ENCODE results near the gene OGFOD2.

The OGFOD2 gene

DNA sequence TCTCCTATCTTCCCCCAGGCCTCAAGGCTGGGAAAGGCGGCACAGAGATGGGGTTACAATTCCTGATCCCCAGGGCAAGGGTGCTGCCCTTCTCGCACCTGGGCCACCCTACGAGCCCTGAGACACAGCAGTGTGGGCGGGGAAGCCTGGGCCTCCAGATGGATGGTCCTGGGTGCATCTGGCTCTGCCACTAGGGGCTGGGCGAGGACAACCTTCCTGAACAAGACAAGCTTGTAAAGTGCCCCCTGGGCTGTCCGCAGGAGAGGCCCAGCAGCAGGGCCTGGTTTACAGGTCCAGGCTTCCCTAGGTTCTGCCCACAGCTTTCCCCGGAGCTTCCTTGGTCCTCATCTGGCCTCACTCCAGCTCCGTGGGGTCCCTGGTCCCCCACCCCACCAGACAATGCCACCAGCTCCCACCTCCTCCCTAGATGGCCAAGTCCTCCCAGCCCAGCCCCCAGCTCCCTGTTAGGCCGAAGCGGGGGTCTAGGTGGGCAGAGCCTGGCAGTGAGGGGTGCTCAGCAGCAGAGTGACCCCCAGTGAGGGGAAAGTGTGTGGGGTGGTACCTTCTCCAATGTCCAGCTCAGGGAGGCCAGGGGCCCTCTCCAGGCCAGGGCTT is 14.3 kb downstream of the OGFOD2 start:
- DNase-seq (ENCODE audit: low read depth) = no peak

DNA sequence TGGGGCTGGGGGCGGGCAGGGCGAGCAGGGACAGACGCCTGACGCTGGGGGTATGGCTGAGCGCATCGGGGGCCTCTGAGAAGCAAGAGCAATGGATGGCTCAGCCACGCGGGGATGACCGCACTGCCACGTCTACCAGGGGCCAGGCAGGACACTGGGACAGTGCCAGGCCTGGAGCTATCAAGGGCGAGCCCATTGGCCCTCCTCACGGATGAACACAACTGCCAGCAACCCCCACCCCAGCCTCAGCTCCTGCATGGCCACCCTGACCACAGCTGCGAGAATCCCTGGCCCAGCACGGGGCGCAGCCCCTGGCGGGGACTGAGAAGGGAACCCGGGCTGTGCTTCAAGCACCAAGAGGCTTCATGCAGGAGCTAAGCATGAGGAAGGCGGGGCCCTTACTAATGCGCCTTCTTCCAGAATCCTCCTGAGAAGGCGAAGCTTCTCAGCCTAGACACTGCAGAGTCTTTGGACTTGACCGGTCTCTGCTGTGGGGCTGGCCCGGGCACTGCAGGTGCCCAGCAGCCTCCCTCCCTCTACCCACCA is 14.9 kb downstream of the OGFOD2 start:
- no peak for DNase-seq (ENCODE audit: low read depth)

DNA sequence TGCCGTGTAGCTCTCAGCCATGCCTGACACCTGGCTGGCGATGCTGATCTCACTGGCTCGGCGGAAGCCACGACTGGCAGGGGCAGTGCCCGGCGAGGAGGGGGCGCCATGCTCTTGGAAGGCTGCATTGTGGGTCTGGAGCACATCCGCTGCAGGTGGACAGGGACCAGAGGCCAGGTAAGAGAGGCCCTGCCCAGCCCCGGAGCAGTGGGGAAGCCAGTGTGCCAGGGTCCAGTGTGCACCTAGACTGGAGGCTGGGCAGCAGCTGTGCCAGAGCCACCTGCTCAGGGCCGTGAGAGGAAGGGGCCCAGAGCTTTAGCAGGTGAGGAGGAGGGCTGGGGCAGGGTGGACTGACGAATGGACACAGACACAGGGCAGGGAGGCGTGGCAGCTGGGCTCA is 15.5 kb downstream of the OGFOD2 start:
- DNase-seq (ENCODE audit: low read depth) = no peak

DNA sequence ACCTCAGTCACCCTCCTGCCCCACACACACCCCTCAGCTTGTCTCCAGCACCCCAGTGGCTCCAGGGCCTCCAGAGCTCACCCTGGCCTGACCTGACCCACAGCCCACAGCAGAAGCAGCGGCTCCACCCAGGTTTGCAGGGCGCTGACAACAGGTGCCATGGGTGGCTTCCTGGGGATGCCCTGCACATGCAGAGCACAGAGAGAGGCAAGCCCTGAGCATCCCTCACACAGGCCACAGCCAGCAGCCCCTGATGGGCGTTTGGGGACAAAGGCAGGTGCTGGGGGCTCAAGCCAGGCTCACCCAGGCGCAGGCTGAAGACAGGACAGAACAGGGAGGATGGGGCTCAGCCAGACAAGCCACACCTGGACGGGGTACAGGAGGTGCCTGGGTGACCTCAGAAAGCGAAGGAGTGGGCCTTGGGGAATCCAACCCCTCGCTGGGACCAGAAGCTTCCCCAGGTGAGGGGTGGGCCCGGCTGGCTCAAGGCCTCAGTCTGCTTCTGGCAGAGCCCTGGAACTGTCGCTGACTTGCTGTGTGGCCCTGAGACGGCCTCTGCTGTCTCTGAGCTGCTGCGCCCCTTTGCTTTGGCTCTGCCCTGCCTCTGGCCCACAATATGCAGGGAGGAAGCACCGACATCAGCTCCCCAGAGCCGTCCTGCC is 16.0 kb downstream of the OGFOD2 start:
- DNase-seq (ENCODE audit: low read depth) = no peak

DNA sequence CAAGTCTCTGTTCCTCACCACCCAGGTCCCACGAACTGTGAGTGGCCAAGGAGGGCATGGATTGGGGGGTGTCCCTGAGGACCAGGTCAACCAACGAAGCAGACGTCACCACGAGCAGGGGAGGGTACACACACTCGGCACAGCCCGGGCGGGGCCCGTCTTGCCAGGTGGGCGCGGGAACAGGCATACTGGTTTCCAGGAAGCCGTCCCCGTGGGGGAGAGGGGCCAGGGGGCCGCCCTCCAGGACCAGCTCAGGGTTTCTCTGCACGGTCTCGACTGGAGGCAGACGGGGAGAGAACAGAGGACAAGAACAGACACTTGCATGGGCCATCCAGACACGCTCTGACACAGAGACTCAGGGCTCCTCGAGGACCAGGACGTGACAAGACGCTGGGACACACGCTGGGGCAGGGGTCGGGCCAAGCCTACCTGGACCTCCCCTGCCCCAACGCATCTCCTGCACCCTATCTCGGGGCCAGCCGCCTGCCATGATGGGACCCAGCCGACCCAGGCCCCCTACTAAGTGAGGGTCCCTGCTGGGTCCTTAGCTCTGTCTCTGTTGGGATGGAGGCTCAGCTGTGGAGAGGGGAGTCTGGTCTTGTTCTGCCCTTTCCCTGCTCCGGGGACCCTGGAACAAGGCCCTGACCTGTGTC is 16.7 kb downstream of the OGFOD2 start:
- no peak for DNase-seq (ENCODE audit: low read depth)

DNA sequence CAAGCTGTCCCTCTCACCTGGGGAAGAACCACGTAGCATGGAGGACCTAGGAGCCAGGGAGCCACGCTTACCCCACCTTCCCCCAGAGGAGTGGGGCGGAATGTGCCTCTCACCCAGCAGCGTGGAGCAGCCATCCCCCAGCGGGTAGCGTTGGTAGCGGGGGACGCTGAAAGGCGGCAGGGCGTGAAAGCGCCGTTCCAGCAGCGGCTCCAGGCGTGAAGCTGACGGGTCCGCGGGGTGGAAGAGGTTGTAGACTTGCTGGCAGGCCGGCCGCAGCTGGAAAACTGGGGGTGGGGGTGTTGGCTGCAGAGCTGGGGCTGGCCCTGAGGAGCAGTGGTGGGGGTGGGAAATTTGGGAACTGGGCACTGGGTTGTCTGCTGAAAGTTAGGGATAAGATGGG is 17.3 kb downstream of the OGFOD2 start:
- DNase-seq (ENCODE audit: low read depth) = no peak

DNA sequence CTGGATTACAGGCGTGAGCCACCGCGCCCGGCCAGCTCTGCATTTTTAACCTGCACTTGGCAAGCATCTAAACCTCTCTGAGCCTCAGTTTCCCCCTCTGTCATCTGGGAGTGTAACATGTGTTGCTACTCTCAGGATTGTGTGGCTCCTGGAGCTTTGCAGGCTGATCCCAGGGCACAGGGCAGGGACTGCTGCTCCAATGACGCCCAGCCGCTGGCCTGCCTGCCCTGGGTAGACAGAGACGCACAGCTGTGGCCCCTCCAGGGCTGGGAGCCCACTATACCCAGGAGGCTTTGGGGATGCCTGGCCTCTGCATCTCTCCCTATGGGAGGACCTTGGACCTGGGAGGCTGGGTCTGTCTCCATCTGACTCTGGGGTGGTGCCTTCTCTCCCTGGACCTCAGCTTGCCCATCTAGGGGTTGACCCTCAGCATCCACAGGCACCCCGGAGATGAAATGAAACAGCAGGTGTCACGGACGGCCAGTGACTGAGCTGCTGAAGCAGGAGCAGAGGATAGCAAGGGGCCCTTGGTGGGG is 19.2 kb downstream of the OGFOD2 start:
- DNase-seq (ENCODE audit: low read depth) = no peak

DNA sequence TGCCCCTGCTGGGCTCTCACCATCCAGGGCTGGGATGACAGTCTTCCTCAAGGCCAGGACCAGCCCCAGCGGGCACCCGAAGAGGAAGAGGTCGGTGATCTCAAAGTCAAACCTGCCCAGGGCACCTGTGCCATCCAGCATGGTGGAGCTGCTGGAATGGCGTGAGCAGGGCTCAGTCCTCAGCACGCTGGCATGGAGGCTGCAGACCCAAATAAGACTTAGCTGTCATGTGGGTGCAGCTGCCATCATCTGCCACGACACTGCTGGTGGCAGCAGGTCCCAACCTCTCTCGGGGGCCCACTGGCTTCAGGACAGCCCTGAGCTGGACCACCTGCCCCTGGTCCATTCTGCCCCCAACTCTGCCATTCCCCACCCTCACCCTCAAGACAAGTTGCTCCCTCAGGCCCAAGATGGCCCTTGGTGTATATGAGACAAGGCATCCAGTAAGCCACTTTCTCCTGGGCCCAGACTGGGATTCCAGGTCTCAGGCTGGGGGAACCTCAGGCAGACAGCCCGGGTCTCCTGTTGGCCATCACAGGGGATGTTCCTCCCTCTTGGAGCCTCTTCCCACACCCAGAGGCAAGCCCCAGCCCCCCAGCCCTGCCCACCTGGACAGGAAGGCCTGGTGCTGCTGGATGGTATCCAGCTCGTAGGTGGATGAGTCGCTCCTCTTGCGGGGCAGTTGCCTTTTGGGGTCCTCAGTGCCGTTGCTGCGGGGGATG is 19.9 kb downstream of the OGFOD2 start:
- no peak for DNase-seq (ENCODE audit: low read depth)

DNA sequence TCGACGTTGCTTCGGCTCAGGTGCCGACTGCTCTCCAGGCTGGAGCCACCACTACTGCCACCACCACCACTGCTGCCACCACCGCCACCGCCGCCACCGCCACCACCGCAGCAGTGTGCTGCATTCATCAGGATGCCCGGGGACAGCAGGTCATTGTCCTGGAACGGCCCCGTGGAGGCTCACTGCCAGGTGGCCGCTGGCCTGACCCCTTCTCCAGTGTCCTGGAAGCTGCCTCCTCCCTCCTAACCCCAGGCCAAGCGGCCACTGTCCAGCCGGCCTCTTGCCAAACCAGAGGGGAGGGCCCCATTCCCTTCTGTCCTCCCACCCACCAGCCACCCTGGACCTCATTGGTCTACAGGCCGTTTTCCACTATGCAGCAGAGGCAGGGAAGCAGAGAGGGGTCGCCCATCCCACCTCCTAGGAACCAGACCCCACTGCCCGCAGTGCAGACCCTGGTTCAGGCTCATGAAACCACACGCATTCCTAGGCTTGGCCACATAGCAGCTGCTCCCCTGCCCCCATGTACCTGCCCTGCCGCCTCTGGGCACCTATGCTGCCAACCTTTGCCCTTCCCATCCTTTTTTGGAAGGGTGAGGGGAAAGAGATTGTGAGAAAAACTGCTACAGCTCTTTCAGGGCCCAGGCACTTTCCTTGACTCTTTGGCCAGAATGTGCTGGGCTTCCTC is 20.6 kb downstream of the OGFOD2 start:
- DNase-seq (ENCODE audit: low read depth) = no peak

DNA sequence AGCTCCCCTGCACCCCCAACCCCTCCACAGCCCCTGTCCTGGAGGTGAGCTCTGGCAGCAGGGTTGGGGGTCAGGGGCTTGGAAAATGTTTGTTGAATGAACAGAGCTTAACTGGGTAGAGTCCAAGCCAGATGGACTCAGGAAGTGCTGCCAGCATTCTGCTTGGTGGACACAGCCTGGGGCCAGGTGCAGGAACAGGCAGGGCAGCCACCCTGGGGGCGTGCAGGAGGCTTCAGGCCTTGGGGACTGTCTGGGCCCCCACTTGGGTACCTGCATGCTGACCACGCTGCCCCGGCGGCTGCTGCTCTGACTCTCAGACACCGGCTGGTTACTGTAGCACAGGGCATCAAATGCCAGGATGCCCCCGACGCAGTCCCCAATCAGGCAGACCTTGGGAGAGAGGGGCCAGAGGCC is 21.2 kb downstream of the OGFOD2 start:
- DNase-seq (ENCODE audit: low read depth) = no peak

DNA sequence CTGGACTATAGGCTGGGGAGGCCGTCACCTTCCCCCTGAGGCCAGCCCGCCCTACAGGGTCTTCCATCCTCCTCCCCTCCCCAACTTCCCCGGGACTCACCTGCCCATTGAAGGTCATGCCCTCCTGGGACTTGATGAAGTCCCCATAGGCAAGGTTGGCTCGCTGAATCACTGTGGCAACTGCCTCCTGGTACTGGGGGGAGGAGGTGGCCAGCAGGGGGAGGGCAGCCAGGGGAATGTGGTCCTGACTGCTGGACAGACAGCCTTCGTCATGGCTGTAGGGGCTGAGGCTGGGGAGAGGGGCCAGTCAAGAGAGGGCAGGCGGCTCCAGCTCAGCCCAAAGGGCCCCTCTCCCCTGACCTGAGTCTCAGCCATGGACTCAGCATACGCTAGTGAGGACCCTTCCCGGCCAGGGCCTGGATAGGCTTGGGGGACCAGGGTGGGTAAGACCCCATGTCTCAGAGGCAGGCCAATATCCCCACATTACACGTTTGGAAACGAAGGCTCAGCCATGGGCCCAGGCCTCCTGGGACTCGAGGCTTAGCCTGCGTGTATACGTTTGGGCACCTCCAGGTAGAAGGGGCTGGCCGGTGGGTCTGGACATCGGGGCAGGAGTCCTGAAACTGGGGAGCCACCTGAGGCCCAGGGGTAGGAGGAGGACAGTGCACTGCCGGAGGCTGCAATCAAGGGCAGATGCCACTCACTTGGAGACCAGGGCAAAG is 21.7 kb downstream of the OGFOD2 start:
- no peak for DNase-seq (ENCODE audit: low read depth)

DNA sequence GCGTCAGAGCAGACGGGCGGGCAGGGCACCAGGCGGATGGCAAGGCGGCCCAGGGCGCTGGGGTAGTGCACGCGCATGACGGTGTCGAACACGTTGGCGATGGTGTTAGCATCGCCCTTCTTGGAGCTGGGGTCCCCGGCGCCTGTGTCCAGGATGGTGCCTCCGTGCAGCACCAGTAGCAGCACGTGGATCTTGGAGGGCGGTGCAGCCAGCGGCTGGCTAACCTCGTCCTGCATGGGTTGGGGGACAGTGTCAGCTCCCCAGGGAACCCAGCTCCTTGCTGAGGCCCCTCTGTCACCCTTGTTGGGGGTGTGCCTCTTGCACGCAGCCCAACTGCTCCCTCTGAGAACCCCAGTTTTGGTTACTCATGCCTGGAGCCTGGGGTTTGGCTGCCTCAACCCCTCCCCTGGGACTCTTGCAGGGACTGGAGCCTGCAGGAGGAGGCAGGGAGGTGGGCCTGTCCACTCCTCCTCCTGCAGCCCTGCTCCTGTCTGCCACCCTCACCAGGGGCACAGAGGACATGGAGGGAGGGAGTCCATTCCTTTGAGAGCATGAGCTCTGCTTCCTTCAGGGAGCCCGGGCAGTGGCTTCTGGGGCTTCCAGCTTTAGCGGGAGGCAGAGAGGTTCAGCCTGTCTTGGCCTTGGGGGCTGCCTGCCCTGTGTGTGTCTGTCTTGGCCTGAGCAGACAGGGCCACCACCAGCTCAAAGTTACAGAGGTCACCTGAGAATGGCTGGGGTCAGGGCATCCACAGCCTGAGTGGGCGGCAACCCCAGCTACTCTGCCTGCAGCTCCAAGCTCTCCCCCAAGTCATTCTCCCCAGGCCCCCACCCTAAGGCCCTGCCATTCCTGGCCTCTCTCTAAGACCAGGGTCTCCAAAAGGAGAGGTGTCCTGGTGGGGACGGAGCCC is 22.6 kb downstream of the OGFOD2 start:
- DNase-seq (ENCODE audit: low read depth) = no peak

DNA sequence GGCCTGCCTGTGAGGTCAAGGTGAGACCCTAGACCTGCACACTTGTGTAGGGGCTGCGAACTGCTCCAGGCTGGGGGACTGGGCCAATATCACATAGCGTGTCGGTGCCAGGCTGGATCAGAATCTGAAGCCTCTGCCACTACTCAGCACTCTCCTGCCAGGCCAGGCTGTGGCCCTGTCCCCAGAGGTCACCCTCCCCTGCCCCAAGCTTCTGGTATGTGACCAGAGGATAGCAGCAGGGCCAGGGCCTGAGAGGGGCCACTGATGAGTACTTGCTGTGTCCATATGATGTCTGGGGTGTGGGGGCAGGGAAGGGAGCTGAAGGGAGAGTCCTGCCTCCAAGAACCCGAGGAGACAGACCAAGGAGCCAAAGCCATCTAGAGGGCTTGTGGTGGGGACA is 23.3 kb downstream of the OGFOD2 start:
- DNase-seq (ENCODE audit: low read depth) = no peak

DNA sequence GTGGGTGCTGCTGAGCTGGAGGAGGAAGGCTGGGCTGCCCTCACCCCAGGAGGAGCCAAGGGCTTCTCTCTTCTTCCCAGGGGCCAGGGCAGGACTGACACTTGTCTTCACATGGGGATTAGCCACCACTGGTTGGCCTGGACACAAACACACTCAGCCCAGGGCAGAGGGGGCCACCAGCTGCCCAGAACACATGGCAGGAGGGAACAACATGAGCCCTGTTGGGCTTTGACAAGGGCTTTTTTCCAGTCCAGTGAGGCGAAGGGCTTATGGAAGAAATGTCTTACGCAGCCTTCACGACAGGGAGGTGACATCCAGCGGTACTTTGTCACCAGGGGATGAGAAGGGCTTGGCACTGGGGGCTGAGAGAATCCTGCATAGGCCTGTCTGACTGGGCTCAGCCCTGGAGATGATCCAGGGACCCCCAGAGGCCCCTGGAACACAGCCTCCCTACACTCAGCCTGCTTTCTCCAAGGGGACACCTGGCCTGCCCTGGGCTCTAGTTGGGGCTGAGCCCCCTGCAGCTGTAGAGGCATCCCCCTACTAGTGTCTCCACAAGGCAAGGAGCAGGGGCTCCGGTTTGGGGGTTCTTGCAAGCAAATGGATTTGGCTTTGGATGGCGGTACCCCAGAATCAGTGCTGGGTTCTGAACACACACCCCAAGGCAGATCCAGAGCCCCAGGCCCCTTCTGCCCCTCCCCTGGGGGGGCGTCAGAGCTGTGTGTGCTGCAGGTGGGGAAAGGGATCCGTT is 24.3 kb downstream of the OGFOD2 start:
- no peak for DNase-seq (ENCODE audit: low read depth)

DNA sequence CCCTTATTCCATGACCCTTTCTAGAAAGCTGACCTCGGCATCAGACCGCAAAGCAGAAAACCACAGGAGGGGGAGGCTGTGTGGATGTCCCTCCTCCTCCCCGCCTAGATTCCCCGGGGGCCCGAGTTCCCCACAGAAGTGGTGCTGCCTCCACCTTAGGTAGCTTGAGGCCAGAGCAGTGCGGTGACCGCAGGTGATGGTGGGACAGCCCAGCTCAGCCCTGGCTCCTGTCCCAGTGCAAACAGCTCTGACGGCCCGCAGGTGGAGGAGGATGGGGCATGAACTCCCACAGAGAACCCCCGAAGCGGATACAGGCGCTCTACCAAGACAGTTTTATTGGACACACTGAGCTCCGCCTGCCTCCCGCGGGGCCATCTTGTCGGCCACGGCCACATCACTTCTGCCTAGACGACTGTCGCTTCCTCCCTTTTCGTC is 25.0 kb downstream of the OGFOD2 start:
- no peak for DNase-seq (ENCODE audit: low read depth)

DNA sequence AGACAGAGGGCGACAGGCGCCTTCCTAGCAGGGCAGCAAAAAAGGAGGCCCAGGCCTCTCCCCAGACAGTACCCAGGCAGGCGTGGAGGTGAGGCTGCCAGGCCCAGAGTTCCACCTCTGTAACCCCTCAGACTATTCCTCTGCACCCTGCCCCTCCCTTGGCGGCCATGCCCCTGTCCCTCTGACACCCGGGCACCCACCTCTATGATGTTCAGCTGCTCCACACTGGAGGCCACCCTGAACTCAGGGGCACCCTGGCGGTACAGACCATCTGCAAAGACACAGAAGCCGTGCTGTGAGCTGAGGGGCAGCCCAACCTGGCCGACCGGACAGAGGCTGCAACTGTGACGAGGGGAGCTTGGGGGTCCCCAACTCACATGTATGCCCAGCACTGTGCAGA is 25.5 kb downstream of the OGFOD2 start:
- DNase-seq (ENCODE audit: low read depth) = no peak

DNA sequence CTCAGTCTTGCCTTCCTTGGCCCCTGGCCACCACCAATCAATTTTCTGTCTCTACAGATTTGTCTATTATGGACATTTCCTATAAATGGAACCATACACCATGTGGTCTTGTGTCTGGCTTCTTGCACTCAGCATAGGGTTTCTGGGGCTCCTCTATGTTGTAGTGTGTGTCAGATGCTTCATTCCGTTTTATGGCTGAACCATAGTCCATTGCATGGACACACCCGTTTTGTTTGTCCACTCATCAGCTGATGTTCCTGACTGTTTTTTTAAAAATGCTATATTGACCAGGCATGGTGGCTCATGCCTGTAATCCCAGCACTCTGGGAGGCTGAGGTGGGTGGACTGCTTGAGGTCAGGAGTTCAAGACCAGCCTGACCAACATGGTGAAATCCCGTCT is 26.4 kb downstream of the OGFOD2 start:
- no peak for DNase-seq (ENCODE audit: low read depth)

DNA sequence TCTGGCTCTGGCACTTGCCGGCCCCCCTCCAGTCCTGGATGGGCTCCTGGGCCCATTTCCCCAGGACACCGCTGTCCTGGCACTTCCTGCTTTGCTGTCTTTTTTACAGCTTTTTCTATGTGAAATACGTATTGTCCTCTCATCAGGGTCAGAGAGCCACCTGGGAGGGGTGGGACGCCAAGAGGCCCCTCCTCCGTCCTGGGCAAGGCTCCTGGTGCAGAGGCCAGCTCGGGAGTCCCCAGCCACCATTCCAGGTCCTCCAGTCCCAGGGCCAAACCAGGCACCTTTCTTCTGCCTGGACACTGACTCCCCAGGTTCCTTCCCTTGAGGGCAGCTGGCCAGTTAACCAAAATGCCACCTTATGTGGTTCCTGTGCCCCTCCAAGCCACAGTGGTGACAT is 28.2 kb downstream of the OGFOD2 start:
- DNase-seq (ENCODE audit: low read depth) = no peak

DNA sequence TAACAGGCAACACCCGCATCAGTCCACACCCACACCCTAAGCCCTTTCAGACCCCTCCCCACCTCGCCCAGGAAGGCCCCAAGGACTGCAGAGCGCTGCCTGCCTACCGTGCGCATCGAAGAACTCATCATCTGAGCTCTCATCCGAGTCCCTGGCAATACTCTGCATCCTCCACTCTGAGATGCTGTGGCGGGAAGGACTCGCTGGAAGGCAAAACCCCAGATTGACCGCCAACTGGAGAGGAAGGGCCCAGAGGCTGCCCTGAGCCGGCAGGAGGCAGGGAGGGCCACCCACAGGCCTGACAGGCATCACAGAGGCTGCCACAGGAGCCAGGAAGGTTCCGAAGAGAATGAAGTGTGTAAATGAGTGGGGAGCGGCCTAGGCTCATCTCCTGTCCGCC is 29.2 kb downstream of the OGFOD2 start:
- DNase-seq (ENCODE audit: low read depth) = no peak
